H9 (cell line): ENCODE data around the gene DAAM2. TPM values are rescaled to one million over a fixed set of nuclear protein-coding genes. Genes with fewer than 3 reads are reported as not detected.

Experiments used
- DNase-seq: peaks from one replicate; pipeline ENCODE4 v3.0.0-alpha.2; 2017
- H2AFZ ChIP-seq: one replicate; pipeline ENCODE4 v1.6.1; 2013; ENCODE audit warnings: mild to moderate bottlenecking, low read length, control low read depth, moderate library complexity
- H2AK5ac ChIP-seq: 2 replicates; pipeline ENCODE4 v1.6.1; 2013; ENCODE audit warnings: low read length, control low read depth, mixed read lengths; ENCODE audit not compliant: insufficient read length
- H2BK120ac ChIP-seq: one replicate; pipeline ENCODE4 v1.6.1; 2013; ENCODE audit warnings: low read depth, mild to moderate bottlenecking, low read length, control low read depth, inconsistent platforms; ENCODE audit not compliant: poor library complexity, severe bottlenecking
- H2BK12ac ChIP-seq: 2 replicates; pipeline ENCODE4 v1.6.1; 2013; ENCODE audit warnings: low read length, control low read depth, mixed read lengths, low read depth; ENCODE audit not compliant: insufficient read length
- H2BK15ac ChIP-seq: 2 replicates; pipeline ENCODE4 v1.6.1; 2013; ENCODE audit warnings: low read depth, low read length, control low read depth
- H2BK20ac ChIP-seq: one replicate; pipeline ENCODE4 v1.6.1; 2013; ENCODE audit warnings: low read depth, mild to moderate bottlenecking, low read length, control low read depth, inconsistent platforms; ENCODE audit not compliant: poor library complexity, severe bottlenecking
- H2BK5ac ChIP-seq: 2 replicates; pipeline ENCODE4 v1.6.1; 2013; ENCODE audit warnings: low read length, control low read depth, mixed read lengths; ENCODE audit not compliant: insufficient read length
- H3K14ac ChIP-seq: 2 replicates; pipeline ENCODE4 v1.6.1; 2013; ENCODE audit warnings: low read length, control low read depth; ENCODE audit not compliant: insufficient read depth
- H3K18ac ChIP-seq: 2 replicates; pipeline ENCODE4 v1.6.1; 2013; ENCODE audit warnings: low read depth, mild to moderate bottlenecking, mixed read lengths, low read length, control low read depth; ENCODE audit not compliant: insufficient read length
- H3K23ac ChIP-seq: 2 replicates; pipeline ENCODE4 v1.6.1; 2013; ENCODE audit warnings: low read length, control low read depth, mixed read lengths, low read depth; ENCODE audit not compliant: insufficient read length
- H3K23me2 ChIP-seq: 2 replicates; pipeline ENCODE4 v1.6.1; 2013; ENCODE audit warnings: low read depth, mild to moderate bottlenecking, mixed read lengths, low read length, control low read depth; ENCODE audit not compliant: insufficient read length, poor library complexity, severe bottlenecking
- H3K27ac ChIP-seq: 2 replicates; pipeline ENCODE4 v1.5.1; 2013; ENCODE audit warnings: low read length, control low read depth, mixed read lengths, low read depth; ENCODE audit not compliant: insufficient read length
- H3K27me3 ChIP-seq: 2 replicates; pipeline ENCODE4 v1.6.1; 2013; ENCODE audit warnings: low read length, control low read depth, inconsistent platforms; ENCODE audit not compliant: insufficient read depth
- H3K4ac ChIP-seq: 2 replicates; pipeline ENCODE4 v1.6.1; 2013; ENCODE audit warnings: low read depth, mild to moderate bottlenecking, control low read depth, inconsistent platforms, low read length, moderate library complexity
- H3K4me1 ChIP-seq: 2 replicates; pipeline ENCODE4 v1.6.1; 2013; ENCODE audit warnings: low read length, control low read depth, inconsistent platforms; ENCODE audit not compliant: insufficient read depth
- H3K4me2 ChIP-seq: 2 replicates; pipeline ENCODE4 v1.6.1; 2013; ENCODE audit warnings: low read length, control low read depth, mixed read lengths; ENCODE audit not compliant: insufficient read length, insufficient read depth
- H3K56ac ChIP-seq: 2 replicates; pipeline ENCODE4 v1.6.1; 2013; ENCODE audit warnings: low read depth, mild to moderate bottlenecking, mixed read lengths, low read length, control low read depth; ENCODE audit not compliant: insufficient read length
- H3K79me1 ChIP-seq: 2 replicates; pipeline ENCODE4 v1.6.1; 2013; ENCODE audit warnings: low read depth, mild to moderate bottlenecking, moderate library complexity, low read length, control low read depth, inconsistent platforms; ENCODE audit not compliant: insufficient read depth, poor library complexity, severe bottlenecking
- H3K79me2 ChIP-seq: 2 replicates; pipeline ENCODE4 v1.6.1; 2013; ENCODE audit warnings: low read length, control low read depth, inconsistent platforms; ENCODE audit not compliant: insufficient read depth
- H3K9ac ChIP-seq: 2 replicates; pipeline ENCODE4 v1.6.1; 2013; ENCODE audit warnings: low read length, control low read depth, mixed read lengths; ENCODE audit not compliant: insufficient read length; ENCODE audit errors: extremely low read depth
- H3K9me3 ChIP-seq: one replicate; pipeline ENCODE4 v1.6.1; 2013; ENCODE audit warnings: low read depth, low read length, inconsistent platforms; ENCODE audit not compliant: control insufficient read depth
- H3T11ph ChIP-seq: one replicate; pipeline ENCODE4 v1.6.1; 2013; ENCODE audit warnings: mild to moderate bottlenecking, low read length, control low read depth, inconsistent platforms
- H4K20me1 ChIP-seq: one replicate; pipeline ENCODE4 v1.6.1; 2013; ENCODE audit not compliant: control insufficient read depth, insufficient read length, insufficient read depth
- H4K5ac ChIP-seq: 2 replicates; pipeline ENCODE4 v1.6.1; 2013; ENCODE audit warnings: low read depth, mild to moderate bottlenecking, mixed read lengths, low read length, control low read depth; ENCODE audit not compliant: insufficient read length
- H4K8ac ChIP-seq: replicated peaks from 2 replicates; pipeline ENCODE4 v1.6.1; 2013; ENCODE audit warnings: low read length, control low read depth, mixed read lengths, low read depth; ENCODE audit not compliant: insufficient read length
- H4K91ac ChIP-seq: 2 replicates; pipeline ENCODE4 v1.6.1; 2013; ENCODE audit warnings: low read depth, mild to moderate bottlenecking, moderate library complexity, mixed read lengths, low read length, control low read depth; ENCODE audit not compliant: insufficient read length
- H3K27ac Mint-ChIP-seq, 3 experiments: 2 replicates in 2 of 3; 3 replicates in 1 of 3; pipeline ENCODE4 v1.8.0; 2020 to 2021; ENCODE audit warnings: mixed read lengths in 3 of 3, mild to moderate bottlenecking in 1 of 3, moderate library complexity in 1 of 3
- H3K27me3 Mint-ChIP-seq: 2 replicates; pipeline ENCODE4 v1.8.0; 2021; ENCODE audit warnings: low read depth, mild to moderate bottlenecking, moderate library complexity, mixed read lengths
- H3K36me3 Mint-ChIP-seq, 3 experiments: 2 replicates in 2 of 3; 3 replicates in 1 of 3; pipeline ENCODE4 v1.8.0; 2020 to 2021; ENCODE audit warnings: low read depth in 3 of 3, mixed read lengths in 3 of 3; ENCODE audit not compliant: insufficient read depth in 1 of 3
- H3K4me1 Mint-ChIP-seq, 2 experiments: 2 replicates each; pipeline ENCODE4 v1.8.0; 2020; ENCODE audit warnings: mixed read lengths in 2 of 2
- H3K4me3 Mint-ChIP-seq, 2 experiments: 2 replicates in 1 of 2; 3 replicates in 1 of 2; pipeline ENCODE4 v1.8.0; 2020 to 2021; ENCODE audit warnings: mild to moderate bottlenecking in 2 of 2, mixed read lengths in 2 of 2, moderate library complexity in 1 of 2
- H3K9me3 Mint-ChIP-seq, 2 experiments: 2 replicates in 1 of 2; 3 replicates in 1 of 2; pipeline ENCODE4 v1.8.0; 2020; ENCODE audit warnings: mild to moderate bottlenecking in 2 of 2, mixed read lengths in 2 of 2, moderate library complexity in 1 of 2
- WGBS: extraction: QIAGEN DNeasy Blood & Tissue Kit; methylation state at CpG from one replicate; pipeline ENCODE4 v1.1.7; 2013; ENCODE audit warnings: missing lambda C conversion rate, low lambda C conversion rate, mixed read lengths; ENCODE audit not compliant: insufficient read length; ENCODE audit errors: extremely low coverage; 5-methylcytosine and 5-hydroxymethylcytosine counted together
- total RNA-seq: library from RNA; stranded (reverse); gene quantifications from 2 replicates; pipeline ENCODE4 v1.2.1, GENCODE V29; 2021
- TF ChIP-seq, protein P1 (sequence below): fragments of 200-600 bp; sonication (generic); conservative IDR thresholded peaks from 3 replicates; pipeline ENCODE4 v1.8.0; 2021; ENCODE audit warnings: antibody characterized with exemption, mild to moderate bottlenecking

Gene DAAM2
- total RNA-seq, 1 experiment from 2014 or later = 1.1 TPM

DNA sequence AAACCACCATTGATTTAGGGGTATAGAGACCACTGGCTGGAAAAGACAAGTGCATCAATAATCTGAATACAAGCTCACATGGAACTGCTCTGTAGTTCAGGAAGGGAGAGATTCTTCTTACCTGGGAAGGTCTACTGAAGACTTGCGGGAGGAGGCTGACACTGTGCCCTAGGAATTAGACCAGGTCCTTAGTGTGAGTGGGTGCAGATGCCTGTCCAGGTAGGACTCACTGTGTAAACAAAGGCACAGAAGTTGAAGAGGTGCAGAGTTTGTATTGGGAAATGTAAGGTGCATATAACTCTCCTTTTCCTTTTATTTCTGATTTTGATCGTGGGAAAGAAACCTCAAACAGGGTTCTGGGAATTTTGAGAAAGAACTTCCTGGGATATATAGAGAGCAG lies 66.8 kb downstream of the DAAM2 start:
- H4K5ac ChIP-seq = no peak overlapping the region
- H3T11ph ChIP-seq = no peak overlapping the region
- H3K9ac ChIP-seq = no peak overlapping the region
- no peak overlapping the region for H2BK120ac ChIP-seq
- Mint-ChIP-seq H3K9me3 (no peaks in the 10 kb centered on the region), H3K4me3 (no peak overlapping the region), H3K27ac (no peak overlapping the region), H3K4me1 (peaks cover 16 to 23% of the 10 kb centered on the region in 2 experiments), H3K36me3 (no peaks in the 10 kb centered on the region), H3K27me3 (peaks cover 7% of the 10 kb centered on the region)
- no peaks in the 10 kb centered on the region for H3K23me2 ChIP-seq
- H3K4me2 ChIP-seq = no peak overlapping the region
- H3K4ac ChIP-seq = no peak overlapping the region
- no peak overlapping the region for H2BK5ac ChIP-seq
- no peak overlapping the region for H3K27ac ChIP-seq
- H4K20me1 ChIP-seq = no peaks in the 10 kb centered on the region
- WGBS = no CpG with 5 or more reads among the region's 2 CpGs
- H3K56ac ChIP-seq = no peak overlapping the region
- H3K23ac ChIP-seq = no peak overlapping the region
- no peak overlapping the region for H2AFZ ChIP-seq
- no peak overlapping the region for H2AK5ac ChIP-seq
- no peak overlapping the region for H2BK20ac ChIP-seq
- H3K9me3 ChIP-seq = no peaks in the 10 kb centered on the region
- TF ChIP-seq, protein P1, sequence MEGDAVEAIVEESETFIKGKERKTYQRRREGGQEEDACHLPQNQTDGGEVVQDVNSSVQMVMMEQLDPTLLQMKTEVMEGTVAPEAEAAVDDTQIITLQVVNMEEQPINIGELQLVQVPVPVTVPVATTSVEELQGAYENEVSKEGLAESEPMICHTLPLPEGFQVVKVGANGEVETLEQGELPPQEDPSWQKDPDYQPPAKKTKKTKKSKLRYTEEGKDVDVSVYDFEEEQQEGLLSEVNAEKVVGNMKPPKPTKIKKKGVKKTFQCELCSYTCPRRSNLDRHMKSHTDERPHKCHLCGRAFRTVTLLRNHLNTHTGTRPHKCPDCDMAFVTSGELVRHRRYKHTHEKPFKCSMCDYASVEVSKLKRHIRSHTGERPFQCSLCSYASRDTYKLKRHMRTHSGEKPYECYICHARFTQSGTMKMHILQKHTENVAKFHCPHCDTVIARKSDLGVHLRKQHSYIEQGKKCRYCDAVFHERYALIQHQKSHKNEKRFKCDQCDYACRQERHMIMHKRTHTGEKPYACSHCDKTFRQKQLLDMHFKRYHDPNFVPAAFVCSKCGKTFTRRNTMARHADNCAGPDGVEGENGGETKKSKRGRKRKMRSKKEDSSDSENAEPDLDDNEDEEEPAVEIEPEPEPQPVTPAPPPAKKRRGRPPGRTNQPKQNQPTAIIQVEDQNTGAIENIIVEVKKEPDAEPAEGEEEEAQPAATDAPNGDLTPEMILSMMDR = no peak
- H3K27me3 ChIP-seq = no peaks in the 10 kb centered on the region
- no peak overlapping the region for H3K18ac ChIP-seq
- no peak overlapping the region for H3K14ac ChIP-seq
- no peak overlapping the region for H2BK15ac ChIP-seq
- no peak overlapping the region for H4K8ac ChIP-seq
- no peak overlapping the region for H2BK12ac ChIP-seq
- no peak for DNase-seq
- no peaks in the 10 kb centered on the region for H3K79me1 ChIP-seq
- no peaks in the 10 kb centered on the region for H3K79me2 ChIP-seq
- H3K4me1 ChIP-seq = peaks cover 5% of the 10 kb centered on the region; the same call in 1 of the 2 replicates
- no peak overlapping the region for H4K91ac ChIP-seq
